ENCODE measurements around the gene NANOG.
"Not testable (repeated sequence)": the region's sequence is repeated elsewhere in the genome, so short reads cannot be mapped to it uniquely, and the experiment has no call there.

Gene NANOG

DNA sequence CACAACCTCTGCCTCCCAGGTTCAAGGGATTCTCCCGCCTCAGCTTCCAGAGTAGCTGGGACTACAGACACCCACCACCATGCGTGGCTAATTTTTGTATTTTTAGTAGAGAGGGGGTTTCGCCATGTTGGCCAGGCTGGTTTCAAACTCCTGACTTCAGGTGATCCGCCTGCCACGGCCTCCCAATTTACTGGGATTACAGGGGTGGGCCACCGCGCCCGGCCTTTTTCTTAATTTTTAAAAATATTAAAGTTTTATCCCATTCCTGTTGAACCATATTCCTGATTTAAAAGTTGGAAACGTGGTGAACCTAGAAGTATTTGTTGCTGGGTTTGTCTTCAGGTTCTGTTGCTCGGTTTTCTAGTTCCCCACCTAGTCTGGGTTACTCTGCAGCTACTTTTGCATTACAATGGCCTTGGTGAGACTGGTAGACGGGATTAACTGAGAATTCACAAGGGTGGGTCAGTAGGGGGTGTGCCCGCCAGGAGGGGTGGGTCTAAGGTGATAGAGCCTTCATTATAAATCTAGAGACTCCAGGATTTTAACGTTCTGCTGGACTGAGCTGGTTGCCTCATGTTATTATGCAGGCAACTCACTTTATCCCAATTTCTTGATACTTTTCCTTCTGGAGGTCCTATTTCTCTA, at the start of gene NANOG:
Gene NANOG (plus strand): TSS at position 519 of the 645 bp plus-strand sequence. CDS start 213 bp downstream, outside the sequence.
- not testable (repeated sequence) for DNase-seq

DNA sequence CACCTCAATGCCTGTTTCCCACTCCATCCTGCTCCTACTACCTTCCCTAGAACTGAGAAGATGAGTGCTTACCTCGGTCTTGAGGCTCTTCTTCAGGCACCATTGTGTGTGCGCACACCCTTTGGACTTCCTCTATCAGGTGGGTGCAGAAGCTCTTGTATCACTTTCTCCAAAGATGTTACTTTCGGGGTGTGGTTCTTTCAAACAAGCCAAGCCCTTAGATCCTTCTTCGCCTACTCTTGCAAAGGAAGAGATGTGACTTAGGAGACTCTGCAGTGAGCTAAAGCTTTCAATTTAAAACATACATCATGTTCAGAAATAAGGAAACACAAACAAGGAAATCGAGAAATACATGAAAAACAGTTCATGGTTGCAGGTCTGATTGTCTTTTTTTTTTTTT, 42.0 kb upstream of the NANOG start, which contains the start of gene CLEC4C:
Gene CLEC4C (minus strand): TSS at position 130 of the 400 bp plus-strand sequence. CDS start 27 bp downstream, at position 103.
- no peak for DNase-seq

DNA sequence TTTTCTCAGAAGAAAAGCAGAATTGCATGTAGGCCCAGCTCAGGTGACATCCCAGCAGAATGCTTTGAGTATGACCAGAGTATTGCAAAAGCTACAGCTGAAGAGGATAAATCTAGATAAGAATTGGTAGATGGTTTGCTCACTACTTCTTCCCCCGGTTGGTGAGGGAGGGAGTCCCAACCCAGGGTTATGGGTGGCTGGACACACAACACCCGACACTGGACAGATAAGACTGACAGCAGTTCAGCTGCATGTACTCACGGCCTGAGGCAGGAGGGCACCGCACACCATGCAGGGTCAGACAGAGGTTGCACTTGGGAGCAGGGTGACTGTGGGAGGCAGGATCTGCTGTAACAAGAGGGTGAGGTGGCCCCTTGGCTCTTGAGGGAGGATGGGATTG, 40.4 kb upstream of the NANOG start:
- no peak for DNase-seq

DNA sequence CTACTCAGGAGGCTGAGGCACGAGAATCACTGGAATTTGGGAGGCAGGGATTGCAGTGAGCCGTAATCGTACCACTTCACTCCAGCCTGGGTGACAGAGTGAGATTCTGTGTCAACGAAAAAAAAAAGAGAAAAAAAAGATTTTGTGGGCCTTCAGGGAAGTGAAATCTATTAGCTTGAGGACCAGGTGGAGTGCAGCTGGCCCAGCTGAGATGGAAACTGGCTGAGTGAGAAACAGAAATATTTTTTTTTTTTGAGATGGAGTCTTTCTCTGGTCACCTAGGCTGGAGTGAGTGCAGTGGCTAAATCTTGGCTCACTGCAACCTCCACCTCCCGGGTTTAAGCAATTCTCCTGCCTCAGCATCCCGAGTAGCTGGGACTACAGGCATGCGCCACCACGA, 39.8 kb upstream of the NANOG start:
- DNase-seq = no peak

DNA sequence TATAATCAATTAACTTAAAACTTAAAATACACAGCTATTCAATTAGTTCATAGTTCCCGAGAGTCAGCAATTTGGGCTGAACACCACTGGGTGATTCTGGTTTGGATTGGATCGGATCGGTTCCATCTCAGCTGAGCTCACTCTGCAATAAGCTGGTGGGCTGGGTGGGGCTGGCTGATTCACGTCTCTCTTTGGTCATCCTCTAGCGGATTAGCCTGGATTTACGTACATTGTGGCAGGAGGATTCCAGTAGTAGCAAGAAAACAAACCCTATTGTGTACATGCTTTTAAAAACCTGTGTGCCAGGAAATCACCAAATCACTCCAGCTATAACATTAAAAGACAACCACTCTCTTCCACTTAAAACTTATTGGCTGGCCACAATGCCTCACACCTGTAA, 38.9 kb upstream of the NANOG start:
- DNase-seq = no peak

DNA sequence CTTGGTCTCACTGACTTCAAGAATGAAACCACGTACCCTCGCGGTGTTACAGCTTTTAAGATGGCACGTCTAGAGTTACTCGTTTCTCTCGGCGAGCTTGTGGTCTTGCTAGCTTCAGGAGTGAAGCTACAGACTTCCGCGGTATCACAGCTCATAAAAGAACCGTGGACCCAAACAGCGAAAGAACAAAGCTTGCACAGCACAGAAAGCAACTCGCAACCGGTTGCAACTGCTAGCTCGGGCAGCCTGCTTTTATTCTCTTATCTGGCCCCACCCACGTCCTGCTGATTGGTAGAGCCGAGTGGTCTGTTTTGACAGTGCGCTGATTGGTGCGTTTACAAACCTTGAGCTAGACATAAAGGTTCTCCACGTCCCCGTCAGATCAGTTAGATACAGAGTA, 37.8 kb upstream of the NANOG start:
- no peak for DNase-seq

DNA sequence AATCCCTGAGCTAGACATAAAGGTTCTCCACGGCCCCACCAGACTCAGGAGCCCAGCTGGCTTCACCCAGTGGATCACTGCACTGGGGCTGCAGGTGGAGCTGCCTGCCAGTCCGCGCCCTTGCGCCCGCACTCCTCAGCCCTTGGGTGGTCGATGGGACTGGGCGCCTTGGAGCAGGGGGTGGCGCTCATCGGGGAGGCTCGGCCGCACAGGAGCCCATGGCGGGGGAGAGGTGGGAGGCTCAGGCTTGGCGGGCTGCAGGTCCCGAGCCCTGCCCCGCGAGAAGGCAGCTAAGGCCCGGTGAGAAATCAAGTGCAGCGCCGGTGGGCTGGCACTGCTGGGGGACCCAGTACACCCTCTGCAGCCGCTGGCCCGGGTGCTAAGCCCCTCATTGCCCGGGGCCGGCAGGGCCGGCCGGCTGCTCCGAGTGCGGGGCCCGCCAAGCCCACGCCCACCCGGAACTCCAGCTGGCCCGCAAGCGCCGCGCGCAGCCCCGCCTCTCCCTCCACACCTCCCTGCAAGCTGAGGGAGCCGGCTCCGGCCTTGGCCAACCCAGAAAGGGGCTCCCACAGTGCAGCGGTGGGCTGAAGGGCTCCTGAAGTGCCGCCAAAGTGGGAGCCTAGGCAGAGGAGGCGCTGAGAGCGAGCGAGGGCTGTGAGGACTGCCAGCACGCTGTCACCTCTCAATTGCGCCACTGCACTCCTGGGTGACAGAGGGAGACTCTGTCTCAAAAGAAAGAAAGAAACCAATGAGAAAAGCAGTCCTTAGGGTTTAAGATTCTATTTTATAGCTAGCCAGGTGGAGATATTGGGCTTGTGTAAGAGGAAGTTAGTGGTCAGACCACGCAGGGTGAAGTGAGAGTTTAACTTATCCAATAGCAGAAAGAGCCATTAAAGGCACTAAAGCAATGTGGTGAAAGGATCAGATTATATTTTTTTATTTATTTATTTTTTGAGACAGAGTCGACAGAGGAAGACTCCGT, 37.0 kb upstream of the NANOG start:
- not testable (repeated sequence) for DNase-seq

DNA sequence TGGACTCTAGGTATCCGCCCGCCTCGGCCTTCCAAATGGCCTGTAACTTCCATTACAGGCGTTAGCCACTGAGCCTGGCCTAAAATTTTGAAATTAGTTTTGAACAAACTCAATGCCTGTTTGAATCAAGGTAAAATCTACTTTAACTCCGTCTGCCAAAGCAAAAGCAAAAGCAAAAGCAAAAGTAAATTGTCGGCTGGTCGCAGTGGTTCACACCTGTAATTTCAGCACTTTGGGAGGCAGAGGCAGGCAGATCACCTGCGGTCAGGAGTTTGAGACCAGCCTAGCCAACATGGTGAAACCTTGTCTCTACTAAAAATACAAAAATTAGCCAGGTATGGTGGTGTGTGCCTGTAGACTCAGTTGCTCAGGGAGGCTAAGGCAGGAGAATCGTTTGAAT, 33.5 kb upstream of the NANOG start:
- not testable (repeated sequence) for DNase-seq

DNA sequence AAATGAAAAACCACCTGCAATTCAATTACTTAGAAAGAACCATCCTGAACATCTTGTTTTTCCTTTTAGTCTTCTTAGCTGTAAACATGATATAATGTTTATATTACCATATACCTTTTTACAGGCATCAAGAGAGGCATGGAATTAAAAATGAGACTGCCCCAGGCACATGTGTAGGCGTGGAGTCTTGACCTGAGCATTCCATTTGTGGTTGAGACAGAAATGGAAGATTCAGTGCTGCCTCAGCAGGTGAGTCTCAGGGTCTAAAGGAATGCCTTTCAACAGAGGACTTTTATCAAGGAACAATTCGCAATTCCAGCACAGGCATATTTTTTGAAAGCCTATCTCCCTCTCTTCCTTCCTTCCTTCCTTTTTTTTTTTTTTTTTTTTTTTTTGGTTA, 32.2 kb upstream of the NANOG start:
- DNase-seq = no peak

DNA sequence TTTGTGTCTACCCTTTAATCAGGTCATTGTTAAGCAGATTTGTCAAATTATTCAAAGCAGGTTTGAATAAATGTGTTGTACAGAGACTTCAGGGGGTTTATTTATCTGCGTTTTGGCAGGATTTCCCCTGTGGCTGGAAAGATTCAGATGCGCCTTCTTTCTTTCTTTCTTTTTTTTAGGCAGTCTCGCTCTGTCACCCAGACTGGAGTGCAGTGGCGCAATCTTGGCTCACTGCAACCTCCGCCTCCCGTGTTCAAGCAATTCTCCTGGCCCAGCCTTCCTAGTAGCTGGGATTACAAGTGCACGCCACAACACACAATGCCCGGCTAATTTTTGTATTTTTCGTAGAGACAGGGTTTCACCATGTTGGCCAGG, 30.4 kb upstream of the NANOG start:
- no peak for DNase-seq

DNA sequence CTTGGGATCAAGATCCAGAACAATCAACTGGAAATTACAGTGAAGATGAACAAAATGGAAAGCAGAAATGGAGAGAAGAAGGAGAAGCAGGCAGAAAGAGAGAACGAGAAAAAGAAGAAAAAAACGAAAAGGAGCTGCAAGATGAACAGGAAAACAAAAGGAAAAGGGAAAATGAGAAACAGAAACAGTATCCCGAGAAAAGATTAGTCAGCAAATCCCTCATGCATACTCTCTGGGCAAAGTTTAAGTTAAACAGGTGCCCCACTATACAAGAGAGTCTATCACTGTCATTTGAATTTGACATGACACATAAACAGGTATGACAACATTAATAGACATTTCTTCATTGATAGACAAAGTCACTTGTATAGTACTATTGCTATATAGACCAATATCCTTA, 19.2 kb upstream of the NANOG start:
- no peak for DNase-seq

DNA sequence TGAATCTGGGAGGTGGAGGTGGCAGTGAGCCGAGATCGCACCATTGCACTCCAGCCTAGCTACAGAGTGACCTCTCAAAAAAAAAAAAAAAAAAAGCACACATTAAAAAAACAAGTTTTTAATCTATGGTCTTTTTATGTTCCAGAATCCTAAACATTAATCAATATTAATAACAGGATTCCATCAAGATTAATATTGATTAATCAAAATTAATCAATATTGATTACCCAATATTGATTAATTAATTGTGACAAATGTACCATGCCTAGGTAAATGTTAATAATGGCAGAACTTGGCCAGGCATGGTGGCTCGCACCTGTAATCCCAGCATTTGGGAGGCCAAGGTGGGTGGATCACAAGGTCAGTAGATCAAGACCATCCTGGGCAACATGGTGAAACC, 7.9 kb upstream of the NANOG start:
- DNase-seq = no peak

DNA sequence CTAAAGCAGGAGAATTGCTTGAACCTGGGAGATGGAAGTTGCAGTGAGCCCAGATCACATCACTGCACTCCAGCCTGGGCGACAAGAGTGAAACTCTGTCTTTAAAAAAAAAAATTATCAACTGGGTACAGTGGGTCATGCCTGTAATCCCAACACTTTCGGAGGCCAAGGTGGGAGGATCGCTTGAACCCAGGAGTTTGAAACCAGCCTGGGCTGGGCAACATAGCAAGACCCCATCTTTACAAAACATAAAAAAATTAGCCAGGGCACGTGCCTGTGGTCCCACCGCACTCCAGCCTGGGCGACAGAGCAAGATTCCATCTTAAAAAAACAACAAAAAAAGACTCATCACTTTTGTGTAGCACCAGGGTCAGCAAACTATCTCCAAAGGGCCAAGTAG, 7.1 kb upstream of the NANOG start:
- no peak for DNase-seq

DNA sequence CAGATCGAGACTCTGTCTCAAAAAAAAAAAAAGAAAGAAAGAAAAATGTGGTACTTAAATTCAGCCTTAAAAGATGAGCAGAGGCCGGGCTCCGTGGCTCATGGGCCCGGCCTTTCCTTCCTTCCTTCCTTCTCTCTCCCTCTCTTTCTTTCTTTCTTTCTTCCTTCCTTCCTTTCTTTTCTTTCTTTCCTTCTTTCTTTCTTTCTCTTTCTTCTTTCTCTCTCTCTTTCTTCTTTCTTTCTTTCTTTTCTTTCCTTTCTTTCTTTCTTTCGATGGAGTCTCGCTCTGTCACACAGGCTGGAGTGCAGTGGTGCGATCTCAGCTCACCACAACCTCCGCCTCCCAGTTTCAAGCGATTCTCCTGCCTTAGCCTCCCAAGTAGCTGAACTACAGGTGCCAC, 5.8 kb upstream of the NANOG start:
- not testable (repeated sequence) for DNase-seq

DNA sequence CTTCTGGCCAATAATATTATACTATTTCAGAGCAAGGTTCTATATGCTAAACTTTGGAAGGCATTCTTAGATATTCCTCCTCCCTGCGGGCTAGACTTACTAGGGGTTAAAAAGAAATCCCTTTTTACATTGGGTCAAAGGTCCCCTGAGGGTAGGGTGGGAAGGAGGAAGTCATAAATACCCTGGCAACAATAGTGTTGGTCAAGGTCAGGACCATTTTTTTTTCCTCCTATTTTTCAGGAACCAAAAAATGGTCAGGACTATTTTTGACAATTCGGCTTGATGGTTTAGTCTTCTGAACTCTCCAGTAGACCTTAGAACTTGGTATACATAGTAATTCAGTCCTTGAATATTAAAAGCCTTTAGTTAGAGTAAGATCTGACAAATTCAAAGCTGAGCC, 4.5 kb upstream of the NANOG start:
- no peak for DNase-seq

DNA sequence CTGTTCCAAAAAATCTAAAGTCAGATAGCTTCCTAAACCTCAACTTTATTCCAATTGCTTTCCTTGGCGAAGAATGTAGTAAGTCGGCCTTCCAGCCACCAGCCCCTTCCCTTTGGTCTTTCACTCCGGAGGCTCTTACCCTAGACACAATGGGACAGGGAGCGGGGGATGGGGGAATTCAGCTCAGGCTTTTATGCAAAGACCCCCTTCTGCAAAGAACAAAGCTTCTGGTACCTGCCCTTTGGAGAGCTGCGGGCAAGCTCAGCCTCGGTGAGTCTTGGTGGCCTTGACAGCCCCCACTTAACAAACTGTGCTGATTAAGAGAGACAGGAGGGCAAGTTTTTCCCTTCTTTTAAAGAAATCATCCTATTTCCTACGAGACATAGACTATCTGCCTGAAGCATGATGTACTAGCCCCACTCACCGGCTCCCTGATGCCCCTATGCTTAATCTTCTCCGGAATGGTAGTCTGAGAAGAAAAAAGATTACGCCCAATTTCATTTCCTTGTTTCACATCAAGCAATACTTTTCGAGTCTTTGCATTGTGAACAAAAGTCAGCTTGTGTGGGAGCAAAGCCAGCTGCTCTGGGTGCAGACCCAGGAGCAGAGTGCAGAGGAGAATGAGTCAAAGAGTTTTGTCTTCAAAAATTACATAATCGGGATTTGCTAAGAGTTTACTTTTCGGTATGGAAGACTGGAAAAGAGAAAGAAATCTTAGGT, 1.5 kb upstream of the NANOG start:
- no peak for DNase-seq

DNA sequence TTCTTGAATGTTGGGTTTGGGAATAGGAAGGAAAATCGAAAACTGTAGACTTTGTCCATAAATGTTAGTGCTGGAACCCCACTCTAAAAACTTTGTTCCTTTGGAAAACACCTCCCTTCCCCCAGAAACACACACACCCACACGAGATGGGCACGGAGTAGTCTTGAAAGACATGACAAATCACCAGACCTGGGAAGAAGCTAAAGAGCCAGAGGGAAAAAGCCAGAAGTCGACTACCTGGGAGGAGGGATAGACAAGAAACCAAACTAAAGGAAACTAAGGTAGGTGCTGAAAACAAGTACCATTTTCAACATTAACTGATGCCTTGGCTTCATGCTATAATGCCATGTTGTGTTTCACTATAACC, 925 bp upstream of the NANOG start:
- DNase-seq = no peak

DNA sequence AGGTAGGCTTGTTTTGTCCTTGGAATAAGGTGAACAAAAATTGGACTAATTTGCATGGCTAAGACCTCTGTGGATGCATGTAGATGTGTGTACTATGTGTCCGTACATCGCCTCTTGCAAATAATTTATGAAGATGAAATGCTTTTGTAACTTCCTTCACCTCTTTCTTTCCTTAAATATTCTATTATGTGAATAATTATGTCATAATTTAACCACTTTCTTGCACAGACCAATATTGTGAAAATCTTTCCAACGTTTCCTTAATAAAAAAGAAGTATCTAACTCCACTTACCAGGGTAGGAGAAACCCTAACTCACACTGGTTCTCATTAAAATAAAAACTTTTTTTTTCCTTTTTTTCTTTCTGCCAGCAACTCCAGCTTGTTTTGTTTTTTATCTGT, 4.0 kb downstream of the NANOG start:
- DNase-seq = no peak

DNA sequence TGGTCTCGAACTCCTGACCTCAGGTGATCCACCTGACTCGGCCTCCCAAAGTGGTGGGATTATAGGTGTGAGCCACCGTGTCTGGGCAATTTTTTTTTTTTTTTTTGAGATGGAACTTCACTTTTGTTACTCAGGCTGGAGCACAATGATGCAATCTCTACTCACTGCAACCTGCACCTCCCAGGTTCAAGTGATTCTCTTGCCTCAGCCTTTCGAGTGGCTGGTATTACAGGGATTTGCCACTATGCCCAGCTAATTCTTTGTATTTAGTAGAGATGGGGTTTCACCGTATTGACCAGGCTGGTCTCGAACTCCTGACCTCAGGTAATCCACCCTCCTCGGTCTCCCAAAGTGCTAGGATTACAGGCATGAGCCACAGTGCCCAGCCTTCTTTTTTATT, 8.1 kb downstream of the NANOG start:
- DNase-seq = not testable (repeated sequence)

DNA sequence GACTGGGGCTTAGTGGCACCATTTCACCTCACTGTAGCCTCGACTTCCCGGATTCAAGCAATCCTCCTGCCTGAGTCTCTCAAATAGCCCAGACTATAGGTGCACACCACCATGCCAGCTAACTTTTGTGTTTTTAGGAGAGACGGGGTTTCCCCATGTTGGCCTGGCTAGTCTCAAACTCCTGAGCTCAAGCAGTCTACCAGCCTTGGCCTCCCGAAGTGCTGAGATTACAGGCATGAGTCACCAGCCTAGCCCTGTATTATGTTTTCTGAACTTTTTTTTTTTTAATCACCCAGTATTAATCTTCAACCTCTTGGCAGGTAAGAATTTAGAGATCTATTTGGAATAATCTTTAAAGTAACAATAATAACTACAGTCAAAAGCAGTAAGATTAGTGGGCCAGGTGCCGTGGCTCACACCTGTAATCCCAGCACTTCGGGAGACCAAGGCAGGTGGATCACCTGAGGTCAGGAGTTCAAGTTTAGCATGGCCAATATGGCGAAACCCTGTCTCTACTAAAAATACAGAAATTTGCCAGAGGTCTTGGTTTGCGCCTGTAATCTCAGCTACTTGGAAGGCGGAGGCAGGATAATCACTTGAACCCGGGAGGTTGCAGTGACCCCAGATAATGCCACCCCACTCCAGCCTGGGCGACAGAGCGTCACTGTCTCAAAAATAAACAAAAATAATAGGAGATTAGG, 8.6 kb downstream of the NANOG start:
- DNase-seq = no peak

DNA sequence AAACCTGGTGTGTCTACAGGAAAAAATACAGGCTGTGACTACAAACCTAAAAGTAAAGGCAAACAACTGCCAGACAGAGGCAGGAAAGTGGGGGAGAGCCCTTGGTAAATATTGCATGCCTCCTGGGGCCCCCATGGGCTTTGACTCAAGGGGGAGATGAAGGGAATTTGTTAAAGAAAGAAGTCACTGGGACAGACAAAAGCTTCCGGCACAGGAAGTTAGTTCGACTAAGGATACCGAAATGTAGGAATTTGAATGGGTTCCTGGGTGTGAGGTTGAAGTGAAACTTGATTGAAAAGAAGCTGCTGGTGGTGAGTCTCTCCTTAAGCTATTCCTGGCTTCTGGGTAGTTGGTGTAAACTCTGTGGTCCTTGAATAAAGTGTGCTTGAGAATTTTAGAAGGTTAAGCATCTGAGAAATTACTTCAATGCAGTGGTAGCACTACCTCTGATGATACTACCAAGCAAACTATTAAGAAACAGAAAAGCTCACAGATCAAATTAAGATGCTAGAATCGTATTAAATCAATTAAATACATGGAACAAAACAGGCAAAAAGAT, 9.6 kb downstream of the NANOG start:
- DNase-seq = not testable (repeated sequence)

DNA sequence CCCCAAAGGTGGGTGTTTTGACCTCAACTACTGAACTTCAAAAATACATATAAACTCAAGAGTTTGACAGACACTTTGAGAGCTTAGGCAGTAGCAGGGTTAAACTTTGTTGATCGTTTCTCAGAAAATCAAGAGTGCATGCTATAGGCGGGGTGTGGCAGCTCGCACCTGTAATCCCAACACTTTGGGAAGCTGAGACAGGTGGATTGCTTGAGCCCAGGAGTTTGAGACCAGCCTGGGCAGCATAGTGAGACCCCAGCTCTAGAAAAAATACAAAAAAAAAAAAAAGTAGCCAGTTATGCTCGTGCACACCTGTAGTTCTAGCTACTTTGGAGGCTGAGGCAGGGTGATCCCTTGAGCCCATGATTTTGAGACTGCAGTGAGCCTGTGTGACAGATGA, 12.3 kb downstream of the NANOG start:
- no peak for DNase-seq

DNA sequence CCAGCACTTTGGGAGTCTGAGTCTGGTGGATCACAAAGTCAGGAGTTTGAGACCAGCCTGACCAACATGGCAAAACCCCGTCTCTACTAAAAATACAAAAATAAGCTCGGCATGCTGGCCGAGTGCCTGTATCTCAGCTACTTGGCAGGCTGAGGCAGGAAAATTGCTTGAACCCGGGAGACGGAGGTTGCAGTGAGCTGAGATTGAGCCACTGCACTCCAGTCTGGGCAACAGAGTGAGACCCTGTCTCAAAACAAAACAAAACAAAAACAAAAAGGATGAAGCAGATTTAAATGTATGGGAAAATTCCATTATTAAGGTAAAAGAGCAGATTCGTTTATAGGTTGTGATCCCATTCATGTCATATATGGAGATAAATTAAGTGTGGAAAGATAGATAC, 17.1 kb downstream of the NANOG start:
- DNase-seq = not testable (repeated sequence)
